NCI-H345 treated with DMSO at 0.1 percent for 48 hours (cell line): ENCODE data around the gene TPGS1.
"Not testable (repeated sequence)": the region's sequence is repeated elsewhere in the genome, so short reads cannot be mapped to it uniquely, and the experiment has no call there.

ENCODE experiments used
- DNase-seq: peaks from one replicate; lab custom pipeline; 2025; ENCODE audit not compliant: unreplicated experiment; lab: John Stamatoyannopoulos, UW

TPGS1 gene

GRCh38 chr19:475360-475759 is 31.9 kb upstream of the TPGS1 start:
- DNase-seq: no peak

GRCh38 chr19:478236-478903 is 28.9 kb upstream of the TPGS1 start:
- no peak for DNase-seq

DNA sequence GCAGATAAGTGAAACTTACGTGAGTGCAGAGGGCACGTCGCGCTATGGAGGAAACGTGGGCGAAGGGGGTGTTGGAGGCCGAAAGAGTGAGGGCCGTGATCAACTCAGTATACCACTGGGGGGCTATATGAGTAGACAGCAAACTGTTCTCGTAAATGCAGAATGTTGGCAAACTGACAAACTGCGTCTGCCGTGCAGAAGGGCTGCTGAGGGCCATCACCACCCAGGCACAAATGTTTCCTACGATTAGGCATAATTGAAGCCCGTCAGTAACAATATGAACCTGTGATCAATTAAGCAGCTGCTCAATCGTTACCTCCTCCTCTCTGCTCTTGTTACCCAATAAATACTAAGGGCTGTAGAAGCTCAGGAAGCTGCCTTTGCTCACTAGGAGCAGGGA is 28.3 kb upstream of the TPGS1 start:
- DNase-seq: no peak

- no peak for DNase-seq
Measured at GRCh38 chr19:480016-480855, 27.1 kb upstream of the TPGS1 start.

DNA sequence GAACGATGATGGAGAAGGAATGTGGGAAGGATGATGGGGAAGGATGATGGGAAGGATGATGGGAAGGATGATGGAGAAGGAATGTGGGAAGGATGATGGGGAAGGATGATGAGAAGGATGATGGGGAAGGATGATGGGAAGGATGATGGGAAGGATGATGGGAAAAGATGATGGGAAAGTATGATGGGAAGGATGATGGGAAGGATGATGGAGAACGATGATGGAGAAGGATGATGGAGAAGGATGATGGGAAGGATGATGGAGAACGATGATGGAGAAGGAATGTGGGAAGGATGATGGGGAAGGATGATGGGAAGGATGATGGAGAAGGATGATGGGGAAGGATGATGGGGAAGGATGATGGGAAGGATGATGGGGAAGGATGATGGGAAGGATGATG is 26.2 kb upstream of the TPGS1 start:
- DNase-seq: not testable (repeated sequence)

DNA sequence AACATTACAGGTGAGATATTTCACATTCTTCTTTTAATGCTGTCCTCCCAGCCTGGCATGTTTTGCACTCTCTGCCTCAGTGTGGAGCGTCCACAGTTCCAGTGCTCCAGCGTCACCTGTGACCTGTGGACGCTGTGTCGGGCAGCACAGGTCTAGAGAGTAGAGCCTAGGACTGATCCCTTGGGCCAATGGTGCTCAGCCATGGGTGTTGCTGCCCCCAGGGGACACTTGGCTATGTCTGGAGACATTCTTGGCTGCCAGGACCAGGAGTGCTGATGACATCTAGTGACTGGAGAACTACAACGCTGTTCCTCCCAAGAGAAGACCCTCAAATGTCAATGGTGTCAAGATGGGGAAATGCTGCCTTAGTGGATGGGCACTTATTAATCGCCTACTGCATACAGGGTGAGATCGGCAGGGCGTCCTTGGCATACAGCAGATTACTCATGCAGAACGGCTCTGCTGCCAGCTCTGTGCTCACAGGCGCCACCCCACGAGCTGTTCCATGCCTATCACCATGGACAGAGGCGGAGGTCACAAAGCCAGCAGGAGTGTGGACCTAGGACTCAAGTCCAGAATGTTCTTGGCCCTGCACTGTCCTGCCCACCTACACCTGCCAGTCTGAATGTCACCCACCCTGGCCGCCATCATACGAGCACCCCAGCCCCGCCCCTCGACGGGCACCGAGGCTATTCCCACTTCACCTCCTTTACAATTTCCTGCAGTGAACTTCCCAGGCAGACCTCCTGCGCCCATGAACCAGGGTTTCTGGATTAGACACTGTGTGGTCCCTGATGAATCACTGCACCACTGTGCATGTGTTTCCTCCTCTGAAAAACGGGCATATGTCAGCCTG is 24.9 kb upstream of the TPGS1 start:
- DNase-seq: no peak

DNA sequence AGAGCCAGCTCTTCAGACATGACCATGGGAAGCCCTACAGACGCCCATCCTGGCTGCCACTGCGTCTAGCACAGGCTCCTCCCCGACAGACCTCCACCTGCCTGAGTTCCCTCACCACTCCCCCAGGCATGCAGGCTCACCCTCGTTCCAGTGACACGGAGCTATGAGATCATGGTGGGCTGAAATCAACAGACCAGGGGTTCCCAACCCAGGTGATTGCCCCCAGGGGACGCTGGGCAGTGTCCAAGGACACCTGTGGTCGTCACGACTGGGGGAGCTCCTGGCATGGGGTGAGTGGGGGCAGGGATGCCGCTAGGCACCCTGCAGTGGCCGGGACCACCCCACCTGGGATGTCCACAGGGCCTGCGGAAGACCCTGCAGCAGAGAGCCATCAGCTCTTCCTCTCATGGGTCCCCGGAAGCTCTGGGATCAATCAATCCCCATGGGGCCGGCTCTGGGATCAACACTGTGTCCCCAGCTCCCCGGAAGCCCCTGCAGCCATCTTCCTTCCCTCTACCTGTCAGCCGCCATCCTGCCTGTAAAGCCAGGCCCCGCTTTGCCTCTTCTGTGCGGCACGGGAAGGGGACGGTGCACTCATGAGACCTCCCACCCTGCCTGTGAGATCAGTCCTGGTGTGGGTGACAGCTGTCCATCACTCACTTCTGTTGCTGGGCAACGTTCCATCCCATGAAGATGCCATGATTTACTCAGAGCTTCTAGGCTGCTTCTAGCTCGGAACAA is 23.8 kb upstream of the TPGS1 start:
- no peak for DNase-seq

GRCh38 chr19:484494-484893 is 22.8 kb upstream of the TPGS1 start:
- DNase-seq: no peak

- DNase-seq: peak; percentile 64
Measured at GRCh38 chr19:485077-485476, 22.2 kb upstream of the TPGS1 start.

DNA sequence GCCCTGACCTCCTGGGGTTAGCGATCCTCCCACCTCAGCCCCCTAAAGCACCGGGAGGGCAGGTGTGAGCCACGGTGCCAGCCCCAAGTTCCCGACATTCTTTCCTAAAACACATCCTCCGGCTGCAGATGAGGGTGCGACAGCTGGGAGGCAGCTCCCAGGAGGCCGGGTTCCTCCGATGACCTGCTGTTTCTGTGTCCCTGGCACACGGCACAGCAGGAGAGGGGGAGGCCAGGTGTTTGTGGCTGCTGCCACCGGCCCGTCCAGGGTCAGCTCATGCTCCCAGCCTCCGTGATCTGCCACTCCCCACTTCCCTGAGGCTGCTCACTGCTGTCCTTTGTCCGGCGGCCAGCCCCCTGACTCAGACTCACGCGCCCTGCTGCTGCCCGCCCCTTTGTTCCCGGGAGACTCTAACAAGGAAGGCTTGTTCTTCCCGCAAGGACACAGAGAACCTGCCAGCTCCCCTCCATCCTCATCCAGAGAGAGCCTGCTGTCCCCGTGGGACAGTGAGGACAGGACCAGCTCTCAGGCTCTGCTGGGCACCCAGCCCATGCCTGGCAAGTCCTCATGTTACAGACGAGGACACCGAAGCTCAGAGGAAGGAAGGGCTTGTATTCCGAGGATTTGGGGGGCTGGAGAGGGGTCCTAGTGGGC is 21.6 kb upstream of the TPGS1 start:
- DNase-seq: peak; percentile 70

DNA sequence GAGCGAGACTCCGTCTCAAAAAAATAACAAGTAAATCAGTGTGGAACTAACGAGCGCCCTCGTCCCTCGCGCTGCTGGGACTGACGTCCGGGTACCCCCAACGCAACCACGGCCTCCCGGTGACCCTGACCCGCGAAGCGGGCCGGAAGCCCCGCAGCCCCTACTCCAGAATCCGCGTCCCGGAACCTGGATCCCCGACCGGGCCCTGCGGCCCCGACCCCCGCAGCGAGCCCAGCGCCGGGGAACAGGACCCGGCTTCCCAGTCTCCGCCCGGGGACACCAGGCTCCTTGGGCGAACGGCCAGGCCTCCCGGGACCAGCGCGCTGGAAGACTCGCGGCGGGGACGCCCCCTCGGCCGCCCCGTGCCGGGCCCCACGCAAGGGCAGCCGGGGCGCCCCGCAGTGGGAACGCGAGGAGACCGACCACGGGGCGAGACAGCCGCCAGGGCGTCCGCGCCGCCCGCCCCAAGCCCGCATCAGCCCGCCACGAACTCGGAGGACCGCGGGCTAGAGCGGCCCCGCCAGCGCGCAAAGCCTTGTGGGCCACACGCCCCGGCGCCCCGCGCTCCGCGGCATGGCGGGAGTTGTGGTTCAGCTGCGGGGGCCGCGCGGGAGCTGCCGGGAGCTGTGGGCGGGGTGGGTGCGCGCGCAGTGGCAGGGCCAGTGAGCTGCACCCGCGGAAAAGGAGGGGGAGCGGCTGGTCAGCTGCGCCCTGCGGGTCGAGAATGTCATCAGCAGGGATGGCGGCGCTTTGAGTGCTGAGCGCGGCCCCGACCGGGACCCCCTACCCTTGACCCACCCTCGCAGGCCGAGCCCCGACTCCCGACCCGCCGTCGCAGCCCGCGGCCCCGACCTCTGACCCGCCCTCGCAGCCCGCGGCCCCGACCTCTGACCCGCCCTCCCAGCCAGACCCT is 18.5 kb upstream of the TPGS1 start:
- DNase-seq: peak; percentile 80

GRCh38 chr19:489418-490196 is 17.7 kb upstream of the TPGS1 start:
- no peak for DNase-seq

GRCh38 chr19:491146-491741 is 16.1 kb upstream of the TPGS1 start:
- DNase-seq: no peak

DNA sequence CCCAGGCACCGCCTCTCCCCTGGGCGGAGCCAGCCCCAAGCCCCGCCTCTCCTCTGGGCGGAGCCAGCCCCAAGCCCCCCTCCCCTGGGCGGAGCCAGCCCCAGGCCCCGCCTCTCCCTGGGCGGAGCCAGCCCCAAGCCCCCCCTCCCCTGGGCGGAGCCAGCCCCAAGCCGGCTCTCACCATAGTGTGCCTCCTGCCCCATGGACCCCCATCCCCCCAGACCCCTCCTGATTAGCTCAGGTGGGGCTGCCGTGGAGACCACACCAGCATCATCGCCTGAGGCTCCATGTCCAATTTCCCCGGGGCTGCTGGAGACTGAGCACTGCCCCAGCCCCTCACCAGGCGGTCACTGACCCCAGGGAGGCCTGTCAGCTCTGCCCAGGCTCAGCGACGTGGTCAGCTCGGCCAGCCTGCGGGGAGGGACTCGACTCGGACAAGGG is 15.2 kb upstream of the TPGS1 start:
- DNase-seq: no peak

DNA sequence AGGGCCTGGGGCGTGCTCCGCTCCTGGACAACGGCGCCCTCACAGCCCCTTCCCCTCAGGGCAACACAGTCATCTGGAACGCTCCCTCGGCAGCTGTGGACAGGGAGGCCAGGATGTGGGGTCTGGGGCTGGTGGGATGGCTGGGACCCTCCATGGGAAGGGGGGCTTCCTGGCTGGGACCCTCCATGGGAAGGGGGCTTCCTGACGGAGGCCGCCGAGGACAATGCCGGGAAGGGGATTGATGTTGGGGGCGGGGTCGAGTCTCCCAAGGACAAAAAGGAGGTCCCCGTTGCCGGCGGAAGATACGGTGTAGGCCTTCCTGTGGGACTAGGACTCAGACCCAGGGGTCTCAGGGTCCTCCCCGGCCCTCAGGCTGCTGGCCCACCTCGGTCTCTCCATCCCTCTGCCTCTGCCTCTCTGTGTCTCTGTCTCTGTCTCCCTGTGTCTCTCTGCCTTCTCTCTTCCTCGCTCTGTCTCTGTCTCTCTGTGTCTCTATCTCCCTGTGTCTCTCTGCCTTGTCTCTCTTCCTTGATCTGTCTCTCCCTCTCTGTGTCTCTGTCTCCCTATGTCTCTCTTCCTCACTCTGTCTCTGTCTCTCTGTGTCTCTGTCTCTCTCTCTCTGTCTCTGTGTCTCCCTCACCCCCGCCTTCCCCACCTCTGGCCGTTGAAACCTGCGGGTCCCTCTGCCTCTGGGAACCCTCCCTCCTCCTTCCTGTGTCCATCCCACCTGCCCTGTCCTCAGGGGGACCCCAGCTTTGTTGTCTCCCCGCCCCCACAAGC is 13.7 kb upstream of the TPGS1 start:
- DNase-seq: no peak

DNA sequence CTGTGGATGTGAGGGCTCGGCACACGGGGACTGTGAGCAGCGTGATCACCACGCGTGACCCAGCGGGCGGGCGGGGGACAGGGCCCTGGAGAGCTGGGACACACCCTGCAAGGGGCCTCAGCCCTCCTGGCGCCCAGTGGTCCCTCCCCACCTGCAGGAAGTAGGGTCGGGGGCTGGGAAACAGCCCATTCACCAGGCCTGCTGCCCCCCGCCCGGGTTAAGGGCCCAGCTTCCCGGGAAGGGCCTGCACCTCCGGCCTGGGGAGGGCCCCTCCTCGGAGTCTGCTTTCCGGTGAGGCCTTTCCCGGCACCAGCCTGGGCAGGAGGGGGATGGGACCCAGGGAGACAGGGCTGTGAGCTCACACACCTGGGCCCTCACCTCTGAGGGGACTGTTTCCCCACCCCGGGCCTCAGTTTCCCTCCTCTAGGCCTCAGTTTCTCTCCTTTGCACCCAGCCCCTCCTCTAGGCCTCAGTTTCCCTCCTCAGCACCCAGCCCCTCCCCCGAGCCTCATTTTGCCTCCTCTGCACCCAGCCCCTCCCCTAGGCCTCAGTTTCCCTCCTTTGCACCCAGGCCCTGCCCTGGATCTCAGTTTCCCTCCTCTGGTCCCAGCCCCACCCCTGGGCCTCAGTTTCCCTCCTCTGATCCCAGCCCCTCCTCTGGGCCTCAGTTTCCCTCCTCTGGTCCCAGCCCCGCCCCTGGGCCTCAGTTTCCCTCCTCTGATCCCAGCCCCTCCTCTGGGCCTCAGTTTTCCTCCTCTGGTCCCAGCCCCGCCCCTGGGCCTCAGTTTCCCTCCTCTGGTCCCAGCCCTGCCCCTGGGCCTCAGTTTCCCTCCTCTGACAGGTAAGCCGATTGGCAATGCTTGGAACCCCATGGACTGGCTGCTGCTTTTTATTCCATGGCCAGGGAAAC is 12.9 kb upstream of the TPGS1 start:
- DNase-seq: no peak

DNA sequence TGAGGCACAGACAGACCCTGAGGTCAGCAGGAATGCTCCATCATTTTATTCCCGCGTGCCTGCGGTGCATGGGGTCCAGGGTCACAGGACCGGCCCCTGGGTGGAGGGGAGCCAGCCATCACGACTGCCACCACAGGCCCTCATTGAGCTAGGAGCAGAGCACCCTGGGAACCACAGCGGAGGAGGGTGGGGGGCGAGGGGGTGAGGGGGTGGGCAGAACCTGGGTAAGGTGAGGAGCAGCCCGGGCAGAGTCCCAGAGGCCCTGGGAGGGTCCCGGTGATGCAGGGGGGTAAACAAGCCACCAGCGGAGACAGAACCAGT is 12.3 kb upstream of the TPGS1 start:
- no peak for DNase-seq
